GM12874 (cell line): Measurements from ENCODE around the gene PBX1.

Experiments used
- CTCF ChIP-seq: IDR thresholded peaks from 2 replicates; pipeline ENCODE4 v1.5.1; 2011; ENCODE audit warnings: low read depth, mild to moderate bottlenecking, control low read depth, low read length, moderate library complexity; ENCODE audit not compliant: insufficient read depth

The PBX1 gene

GRCh38 chr1:164519426-164519825 lies 39.6 kb upstream of the PBX1 start:
- TF ChIP-seq CTCF, result no peak

GRCh38 chr1:164524810-164525209 lies 34.2 kb upstream of the PBX1 start:
- TF ChIP-seq CTCF, result no peak

- no peak for TF ChIP-seq CTCF
These were observed 23.9 kb upstream of the PBX1 start for GRCh38 chr1:164534863-164535610.

- TF ChIP-seq CTCF, result no peak
These were observed 1.7 kb upstream of the PBX1 start for GRCh38 chr1:164557270-164557669.

- TF ChIP-seq CTCF, result no peak
These were observed 513 bp downstream of the PBX1 start for GRCh38 chr1:164559342-164560051.

GRCh38 chr1:164560121-164560541 lies 1.1 kb downstream of the PBX1 start:
- TF ChIP-seq CTCF, result no peak

GRCh38 chr1:164560556-164560955 lies 1.6 kb downstream of the PBX1 start:
- no peak for TF ChIP-seq CTCF
